ENCODE data around the gene VAV2.
A peak's percentile ranks its signal among the peaks of the same experiment; 100 is the strongest.
"Not testable (repeated sequence)": the region's sequence is repeated elsewhere in the genome, so short reads cannot be mapped to it uniquely, and the experiment has no call there.

VAV2 gene

DNA sequence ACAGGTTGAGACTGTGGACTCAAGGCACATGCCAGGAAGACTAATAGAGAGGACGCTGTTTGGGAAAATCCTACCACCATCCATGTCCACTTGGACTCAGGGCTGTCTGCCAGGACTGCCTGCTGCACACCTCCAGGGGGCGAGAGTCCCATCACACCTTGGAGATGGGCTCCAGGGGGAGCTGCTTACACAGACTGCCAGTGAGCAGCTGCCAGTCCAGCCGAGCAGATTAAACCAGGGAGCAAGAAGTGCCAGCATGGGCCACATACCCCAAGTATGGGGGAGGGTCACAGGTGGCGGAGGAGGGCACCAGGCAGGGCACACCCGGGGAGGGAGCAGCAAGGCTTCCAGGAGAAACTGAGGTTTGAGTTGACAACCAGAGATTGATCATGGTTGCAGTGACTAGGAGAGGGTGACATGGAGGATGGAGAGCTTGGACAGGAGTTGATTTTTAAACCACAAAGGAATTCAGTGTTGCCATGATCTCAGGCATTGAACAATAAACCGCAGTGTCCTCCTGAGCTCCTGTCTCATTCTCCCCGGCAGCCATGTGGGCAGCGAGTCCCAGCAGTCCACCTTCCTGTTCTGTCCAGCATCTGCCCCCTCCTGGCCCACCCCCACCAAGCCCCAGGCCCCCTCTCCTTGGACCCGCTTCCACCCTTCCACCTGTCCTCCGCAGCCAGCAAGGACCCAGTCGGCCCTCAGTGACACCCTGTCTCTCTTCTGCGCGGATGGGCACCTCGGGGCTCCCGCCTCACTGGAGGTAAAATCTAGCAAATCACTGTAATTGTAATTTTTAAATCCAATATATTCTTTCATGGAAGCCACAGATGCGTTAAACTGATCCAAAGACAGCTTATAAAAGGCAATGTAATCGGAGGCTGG lies 3.1 kb upstream of the VAV2 start:
- no peak for DNase-seq

DNA sequence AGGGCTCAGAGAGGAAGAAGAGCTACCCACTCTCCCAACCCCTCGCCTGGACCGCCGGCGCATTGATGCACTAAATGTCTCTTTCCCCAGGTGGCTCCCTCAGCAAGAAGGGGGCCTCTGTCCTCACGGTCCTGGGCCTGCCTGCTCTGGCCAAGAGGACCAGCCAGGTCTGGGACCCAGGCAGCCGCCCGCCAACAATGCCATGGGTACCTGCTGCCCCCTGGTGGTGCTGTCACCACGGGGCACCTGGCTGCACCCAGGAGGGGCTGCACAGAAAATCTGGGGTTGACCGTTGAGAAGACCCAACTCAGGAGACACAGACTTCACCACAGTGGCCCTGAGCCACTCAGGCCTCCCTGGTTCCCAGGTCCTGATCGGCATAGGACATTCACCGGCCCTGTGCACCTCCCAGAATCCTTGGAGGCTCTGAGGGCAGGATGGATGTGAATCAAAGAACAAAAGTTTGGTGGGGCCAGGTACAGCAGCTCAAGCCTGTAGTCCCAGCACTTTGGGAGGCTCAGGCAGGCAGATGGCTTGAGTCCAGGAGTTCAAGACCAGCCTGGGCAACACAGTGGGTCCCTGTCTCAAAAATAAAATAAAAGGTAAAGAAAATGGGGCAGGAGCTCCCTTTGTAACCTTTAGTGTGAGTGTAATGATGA lies 2.4 kb upstream of the VAV2 start:
- peak; percentile 84 to 86 for DNase-seq

DNA sequence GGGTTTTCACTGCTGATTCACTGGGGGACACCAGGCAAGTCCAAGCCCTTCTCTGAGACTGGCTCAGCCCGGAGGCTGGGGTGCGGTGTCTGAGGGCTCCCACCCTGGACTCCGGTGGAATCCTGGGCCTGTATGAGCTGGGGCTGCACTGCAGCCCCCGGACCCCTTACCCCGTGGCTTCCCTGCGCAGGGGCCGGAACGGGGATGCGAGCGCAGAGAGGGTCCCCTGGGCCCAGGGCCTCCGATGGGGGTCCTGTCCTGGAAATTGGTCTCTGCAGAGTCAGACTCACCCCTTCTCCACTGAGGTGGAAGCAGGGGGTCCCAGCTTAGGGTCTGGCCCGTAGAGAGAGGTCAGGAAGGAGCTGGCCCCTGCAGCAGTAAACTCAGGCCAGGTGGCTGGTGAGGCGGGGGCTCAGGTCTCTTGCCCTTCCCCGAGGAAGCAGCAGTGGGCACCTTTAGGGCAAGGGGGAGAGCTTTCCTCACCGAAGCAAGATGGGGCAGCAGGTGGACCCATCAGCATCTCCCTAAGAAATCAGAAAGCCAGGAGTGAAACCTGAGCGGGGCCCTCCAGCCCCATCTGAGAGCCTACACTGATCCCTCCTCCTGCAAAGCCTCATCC lies 1.6 kb upstream of the VAV2 start:
- no peak for DNase-seq

DNA sequence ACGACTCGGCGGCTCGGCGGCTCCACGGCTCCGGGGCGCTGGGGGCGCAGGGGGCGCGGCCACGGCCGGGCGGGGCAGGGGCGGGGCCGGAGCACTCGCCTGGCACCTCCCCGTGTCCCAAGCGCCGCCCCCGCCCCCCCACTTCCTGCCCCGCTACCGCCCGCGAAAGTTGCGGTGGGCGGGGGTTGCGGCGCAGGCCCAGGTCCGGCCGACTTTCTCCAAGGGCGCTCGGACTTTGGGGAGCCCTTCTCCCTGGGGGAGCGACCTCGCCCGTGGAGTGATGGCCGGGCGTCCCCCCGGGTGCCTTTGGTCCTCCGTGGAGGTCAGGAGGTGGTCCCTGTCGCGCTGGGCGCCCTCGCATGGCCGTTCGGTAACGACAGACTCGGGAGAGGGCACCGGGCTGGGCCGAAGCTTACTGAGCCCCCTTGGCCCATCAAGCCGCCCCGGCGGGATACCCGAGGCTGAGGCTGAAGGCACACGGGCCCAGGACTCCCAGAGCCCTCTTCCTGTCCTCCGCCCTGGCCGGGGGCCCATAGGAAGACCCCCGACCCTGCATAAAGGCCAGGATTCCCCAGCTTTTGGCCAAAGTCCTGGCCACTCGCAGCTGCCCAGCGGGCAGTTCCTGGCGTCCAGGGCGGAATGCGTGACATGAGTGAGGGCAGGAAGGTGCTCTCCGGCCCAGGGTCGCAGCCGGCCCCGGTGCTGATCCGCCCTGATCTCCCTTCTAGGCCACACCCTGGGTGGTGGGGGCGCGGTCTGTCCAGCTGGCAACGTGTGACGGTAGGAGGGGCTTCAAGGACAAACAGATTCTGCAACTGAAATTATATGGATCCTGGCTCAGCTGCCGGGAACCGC lies 883 bp upstream of the VAV2 start:
- peak; percentile 81 to 82 for DNase-seq

DNA sequence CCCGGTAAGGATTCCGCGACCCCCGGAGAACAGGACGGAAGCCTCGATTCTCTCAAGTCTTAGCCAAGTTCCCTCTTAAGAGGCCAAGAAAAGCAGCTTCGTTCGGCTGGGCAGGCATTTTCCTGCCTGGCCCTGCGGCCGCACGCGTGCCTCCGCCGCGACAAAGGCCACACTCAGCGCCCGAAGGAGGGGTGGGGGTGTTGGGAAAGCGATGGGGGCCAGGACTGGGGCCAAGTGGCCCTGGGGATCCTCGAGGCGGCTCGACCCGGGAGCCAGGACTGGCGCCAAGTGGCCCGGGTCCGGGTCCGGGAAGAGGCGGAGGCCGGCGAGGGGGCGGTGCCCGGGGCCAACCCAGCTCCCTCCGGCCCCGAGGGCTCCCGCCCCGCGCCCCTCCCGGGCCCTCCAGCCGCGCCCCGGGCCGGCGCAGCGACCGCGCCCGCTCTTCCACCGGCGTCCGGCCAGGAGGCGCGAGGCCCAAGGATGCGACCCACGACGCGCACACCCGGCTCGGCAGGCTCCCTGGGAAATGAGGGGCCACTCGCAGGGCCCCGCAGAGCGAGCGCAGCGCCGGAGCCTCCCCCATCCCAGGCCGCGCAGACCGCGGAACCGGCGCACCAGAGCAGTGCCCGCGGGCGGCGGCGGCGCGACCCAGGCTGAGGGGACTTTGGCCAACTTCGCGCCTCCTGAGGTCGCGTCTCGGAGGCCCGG lies 756 bp downstream of the VAV2 start:
- DNase-seq = peak; percentile 6 to 13

DNA sequence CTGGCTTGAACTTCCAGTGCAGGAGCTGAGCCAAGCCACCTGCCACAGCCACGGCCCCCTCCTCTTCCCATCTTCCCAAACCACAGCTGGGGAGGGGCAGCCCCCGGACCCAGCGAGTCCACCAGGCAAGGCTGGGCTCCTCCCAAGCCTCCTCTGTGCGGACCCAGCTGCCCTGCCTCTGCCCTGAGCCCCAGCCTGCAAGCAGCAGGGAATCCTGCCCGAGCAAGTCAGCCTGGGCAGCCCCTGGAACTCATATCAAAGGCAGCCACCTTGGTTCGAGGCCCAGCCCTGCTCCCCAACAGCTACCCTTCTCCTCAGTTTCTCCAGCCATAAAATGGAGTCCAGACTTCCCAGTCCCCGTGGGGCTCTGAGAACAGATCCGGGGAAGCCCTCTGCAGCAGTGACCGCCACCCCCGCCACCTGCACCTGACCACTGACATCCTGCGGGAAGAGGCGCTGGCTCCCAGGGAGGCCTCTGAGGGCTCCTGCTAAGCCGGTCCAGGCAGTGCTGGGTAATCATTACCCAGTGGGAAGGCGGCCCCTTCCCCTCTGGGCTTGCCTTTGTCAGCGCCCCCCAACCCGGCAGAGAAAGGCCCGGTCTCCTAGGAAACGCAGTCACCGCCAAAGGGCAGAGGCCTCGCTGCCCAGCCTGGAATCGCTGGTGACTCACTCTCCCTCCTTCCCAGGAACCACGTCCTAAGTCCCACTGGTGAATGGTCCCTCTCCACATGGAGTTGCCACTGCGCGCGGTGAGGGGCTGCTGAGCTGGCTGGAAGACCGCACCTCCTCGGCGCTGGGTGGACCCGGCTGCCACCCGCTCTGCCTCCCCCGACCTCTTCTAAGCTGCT lies 1.5 kb downstream of the VAV2 start:
- DNase-seq = no peak

DNA sequence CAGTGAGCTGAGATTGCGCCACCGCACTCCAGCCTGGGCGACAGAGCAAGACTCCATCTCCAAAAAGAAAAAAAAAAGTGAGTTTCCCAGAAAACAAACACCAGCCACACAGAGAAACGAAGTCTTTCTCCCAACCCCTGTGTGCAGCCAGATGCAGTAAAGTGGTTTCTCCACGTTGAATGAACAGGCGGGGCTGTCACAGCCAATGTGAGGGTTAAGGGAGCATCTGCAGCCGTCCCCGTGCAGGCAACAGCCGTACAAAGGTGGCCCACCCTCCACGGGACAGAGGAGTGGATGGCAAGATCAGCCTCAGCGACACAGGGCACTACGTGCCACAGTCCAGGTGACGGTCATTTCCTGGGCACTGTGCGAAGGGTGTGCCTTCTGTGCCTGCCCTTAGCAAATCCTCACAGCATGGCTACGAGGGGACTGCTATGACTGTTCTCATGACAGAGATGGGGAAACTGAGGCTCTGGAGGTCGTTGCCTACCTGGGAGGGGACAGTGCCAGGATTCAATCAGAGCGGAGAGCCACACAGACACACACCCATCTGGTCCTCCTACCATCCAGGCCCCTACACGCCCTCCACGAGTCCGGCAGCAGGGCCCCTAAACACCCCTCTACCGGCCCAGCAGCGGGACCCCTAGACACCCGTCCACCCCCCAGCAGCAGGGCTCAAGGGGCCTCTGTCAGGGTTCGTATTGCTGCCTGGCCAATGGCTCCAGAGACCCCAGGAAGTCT lies 2.3 kb downstream of the VAV2 start:
- DNase-seq = no peak

DNA sequence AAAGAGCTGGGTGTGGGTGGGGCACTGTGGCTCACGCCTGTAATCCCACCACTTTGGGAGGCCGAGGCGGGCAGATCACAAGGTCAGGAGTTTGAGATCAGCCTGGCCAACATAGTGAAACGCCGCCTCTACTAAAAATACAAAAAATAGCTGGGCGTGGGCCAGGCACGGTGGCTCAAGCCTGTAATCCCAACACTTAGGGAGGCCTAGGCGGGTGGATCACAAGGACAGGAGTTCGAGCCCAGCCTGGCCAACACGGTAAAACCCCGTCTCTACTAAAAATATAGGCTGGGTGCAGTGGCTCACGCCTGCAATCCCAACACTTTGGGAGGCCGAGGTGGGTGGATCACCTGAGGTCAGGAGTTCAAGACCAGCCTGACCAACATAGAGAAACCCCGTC lies 3.4 kb downstream of the VAV2 start:
- not testable (repeated sequence) for DNase-seq

DNA sequence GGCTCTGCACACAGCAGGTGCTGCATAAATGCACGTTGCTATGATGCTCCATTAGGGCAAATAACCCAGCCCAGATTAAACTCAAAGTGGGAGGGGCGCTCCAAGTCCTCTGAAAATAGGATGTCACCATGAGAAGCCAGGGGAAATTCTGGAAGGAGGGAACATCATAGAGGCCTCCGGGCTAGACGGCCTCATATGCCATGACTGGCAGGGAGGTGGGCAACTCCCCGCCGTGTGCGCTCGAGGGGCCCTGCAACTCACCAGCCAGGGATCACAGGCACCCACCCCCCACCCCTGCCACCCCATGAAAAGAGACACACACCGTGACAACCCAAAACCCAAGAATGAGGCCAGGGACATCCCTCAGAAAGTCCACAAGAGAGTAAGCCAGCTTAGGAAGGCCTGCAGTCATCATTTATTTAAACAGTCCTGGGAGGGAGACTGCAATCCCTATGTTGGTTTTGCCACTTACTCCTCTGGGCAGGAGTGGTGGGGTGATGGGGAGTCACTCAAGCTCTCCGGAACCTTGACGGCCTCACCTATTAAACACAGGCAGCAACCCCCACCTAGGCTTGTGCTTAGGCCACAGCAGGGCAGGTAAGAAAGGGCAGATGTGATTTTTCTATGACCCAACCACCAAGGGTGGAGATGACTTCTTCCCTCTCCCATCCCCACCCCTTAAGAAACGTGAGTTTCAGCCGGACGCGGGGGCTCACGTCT lies 4.0 kb downstream of the VAV2 start:
- DNase-seq = no peak

DNA sequence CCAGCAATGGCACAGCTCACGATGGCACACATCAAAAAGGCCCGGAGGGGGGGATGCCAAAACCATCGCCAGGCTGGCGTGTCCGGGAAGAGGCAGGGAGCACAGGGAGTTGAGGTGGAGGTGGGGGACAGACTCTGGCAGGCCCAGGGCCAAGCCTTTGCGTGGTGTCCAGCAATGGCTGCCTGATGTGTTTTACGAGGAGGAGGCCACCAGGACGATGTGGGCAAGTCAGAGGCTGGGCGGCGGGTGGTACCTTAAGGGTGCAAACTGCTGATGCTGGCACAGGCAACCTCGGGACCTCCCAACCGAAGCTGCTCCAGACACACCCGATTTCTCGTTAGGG lies 4.7 kb downstream of the VAV2 start:
- DNase-seq = no peak

DNA sequence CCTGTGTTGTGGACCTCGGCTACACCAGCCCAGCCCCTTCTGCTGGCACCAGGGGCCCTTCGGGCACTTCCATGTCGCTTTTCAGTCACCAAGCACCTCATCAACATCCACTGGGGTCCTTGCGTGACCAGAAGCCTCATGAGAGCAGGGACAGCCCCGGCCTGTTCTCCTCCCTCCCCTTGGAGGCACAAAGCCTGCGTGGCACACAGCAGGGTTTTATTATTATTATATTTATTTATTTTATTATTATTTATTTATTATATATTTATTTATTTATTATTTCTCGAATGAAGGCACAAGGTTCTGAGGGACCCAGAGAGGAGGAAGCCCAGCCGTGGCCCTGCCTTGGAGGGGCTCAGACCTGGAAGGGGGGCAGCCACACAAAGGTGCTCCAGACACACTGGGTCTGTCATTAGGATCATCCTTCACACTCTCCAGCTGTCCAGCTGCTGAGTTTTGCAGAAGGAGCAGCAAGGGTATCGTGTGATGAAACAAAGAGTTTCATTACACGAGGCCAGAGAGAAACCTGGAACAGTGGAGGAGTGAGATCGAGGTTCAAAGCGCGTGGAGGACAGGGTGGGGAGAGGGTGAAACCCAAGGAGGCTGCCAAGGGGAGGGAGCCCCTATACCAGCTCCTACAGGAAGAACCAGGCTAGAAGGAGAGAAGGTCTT lies 5.2 kb downstream of the VAV2 start:
- DNase-seq = no peak

DNA sequence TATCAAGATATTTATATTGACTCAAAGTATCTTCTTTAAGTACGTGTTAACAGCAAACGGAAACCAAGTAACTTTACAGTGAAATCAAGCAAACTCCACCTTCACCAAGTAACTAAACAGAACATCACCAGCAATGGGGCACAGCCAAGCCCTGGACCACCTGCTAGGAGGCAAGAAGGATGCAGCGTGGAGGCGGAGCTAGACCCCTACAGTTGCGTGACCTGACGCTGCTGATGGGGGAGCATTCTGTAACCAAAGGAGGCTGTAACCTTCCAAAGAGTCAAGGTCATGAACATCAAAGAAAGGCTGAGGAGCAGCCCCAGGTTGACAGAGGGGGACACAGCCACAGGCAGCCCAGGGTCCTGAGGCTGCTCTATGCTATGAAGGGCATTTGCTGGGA lies 6.1 kb downstream of the VAV2 start:
- DNase-seq = no peak

DNA sequence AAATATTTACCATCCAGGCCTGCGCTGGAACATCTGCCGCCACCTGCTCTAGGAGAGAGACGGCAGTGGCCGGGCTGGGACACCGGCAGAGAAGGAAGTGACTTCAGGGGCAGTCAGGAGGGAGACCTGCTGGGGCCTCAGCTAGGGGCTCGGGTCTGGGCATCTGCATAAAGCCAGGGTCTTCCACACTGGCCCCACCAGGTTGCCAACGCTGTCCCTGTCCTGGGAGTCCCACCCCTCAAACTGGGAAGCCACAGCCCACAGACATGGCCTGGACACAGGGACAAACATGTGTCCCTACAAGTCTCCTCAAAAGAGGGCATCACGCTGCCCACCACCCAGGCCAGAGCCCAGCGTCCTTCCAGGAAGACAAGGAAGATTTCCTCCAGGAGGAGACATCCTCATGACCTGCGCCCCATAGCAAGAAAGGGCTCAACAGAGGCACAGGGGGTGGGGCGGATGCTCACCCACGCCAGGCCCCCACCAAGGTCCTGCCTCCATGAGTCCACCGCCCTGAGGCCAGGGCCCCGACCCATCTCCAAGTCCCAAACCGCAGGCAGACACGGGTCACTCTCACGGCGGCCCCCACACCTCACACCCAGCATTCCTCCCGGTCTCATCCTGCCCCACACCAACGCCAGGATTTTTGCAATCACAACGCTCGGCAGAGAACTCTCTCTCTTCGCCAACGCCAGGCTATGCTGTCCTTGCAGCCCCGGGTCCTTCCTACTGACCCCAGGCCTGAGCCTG lies 9.0 kb downstream of the VAV2 start:
- DNase-seq = no peak

DNA sequence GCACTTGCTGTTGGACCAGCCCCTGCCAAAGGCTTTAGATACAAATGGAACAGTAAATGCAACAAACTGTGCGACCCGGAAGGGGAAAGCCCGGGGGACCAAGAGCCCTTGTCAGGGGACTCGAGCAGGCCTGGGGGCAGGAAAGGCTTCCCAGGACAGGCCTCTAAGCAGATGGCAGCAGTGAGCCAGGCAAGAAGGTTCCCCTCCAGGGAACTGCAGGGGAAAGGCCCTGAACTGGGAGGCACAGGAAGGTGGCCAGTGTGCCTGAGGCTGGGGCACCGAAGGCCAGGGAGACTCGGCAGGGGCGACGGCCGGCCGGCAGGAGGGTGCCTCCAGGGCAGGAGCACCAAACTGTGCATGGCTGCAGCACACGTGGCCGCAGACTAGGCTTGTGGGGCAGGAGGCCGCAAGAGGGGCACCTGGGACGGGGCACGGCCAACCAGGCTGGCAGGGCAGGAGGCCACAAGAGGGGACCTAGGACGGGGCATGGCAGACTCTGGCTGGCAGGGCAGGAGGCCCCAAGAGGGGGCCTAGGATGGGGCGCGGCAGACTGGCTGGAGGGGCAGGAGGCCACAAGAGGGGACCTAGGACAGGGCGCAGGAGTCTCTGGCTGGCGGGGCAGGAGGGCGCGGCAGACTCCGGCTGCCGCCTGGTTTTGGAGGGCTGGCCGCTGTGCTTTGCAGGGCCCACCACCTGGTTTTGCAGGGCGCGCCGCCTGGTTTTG lies 10.0 kb downstream of the VAV2 start:
- no peak for DNase-seq

DNA sequence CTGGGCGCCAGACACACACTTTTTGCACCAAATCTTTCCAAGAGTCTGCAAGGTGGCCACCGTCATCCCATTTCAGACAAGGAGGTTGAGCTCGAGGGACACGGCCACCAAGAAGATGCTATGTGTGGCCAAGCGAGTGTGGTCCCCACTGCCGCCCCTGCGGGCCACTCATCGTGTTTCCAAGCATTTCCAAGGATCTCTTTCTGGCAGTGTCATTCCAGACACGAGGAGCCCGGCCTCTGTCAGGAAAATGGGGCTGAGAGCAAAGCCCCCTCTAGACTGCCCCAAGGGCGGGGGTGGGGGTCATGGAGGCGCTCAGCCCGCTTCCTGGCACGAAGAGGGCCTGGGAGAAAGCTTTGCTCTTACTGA lies 10.6 kb downstream of the VAV2 start:
- DNase-seq = no peak

DNA sequence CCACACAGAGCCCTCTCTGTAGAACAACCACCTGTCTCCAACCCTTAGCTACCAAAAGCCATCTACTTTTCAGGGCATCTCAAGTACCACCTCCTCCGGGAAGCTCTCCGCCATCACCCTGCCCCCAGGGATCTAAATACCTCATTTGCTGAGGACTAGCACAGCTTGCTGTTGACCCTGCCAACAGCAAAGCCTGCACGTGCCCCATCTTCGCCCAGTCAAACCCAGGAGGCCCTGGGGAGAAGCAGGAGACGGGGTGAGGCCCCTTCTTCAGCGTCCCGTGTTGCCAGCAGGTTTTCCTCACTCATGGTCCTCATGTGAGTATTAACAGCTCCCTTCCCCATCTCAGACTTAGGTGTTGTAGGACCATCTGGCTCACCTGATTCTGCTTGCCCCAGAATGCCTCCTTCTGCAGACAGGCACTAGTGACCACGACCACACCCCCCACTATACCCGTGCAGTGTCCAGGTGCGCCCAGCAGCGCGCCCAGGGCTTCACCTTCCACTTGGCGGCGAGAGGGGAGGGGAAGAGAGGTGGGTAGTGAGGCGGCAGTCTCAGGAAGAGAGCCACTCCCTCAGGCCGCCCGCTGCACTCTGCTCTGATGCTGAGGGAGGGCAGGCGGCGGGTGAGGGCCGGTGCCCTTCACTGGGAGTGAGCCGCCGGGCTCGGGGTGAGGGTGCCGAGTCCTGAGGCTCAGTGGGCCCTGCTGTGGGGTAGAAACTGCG lies 11.1 kb downstream of the VAV2 start:
- DNase-seq = no peak

Measured in activated CD4-positive, alpha-beta T cell treated with anti-CD3 and anti-CD28 coated beads, Interleukin-2, amount 50 U/mL, for 48 hours (primary cell).